SK-N-MC (cell line): ENCODE data around the gene MPP4.

Experiments
- EZH2 ChIP-seq: fragments of 200-600 bp; sonication (generic); IDR thresholded peaks from one replicate; pipeline ENCODE4 v1.6.1; 2017; ENCODE audit warnings: antibody characterized with exemption
- FOXP2 ChIP-seq: optimal IDR thresholded peaks from 2 replicates; pipeline ENCODE3; 2011; ENCODE audit warnings: mild to moderate bottlenecking, moderate library complexity; ENCODE audit not compliant: insufficient read depth; ENCODE audit errors: extremely low read length, control extremely low read depth
- POLR2AphosphoS5 ChIP-seq: IDR thresholded peaks from 2 replicates; pipeline ENCODE4 v1.6.1; 2012; ENCODE audit warnings: mild to moderate bottlenecking, low read depth, low read length, borderline replicate concordance

- no peak for TF ChIP-seq POLR2AphosphoS5
- no peak for TF ChIP-seq EZH2
- TF ChIP-seq FOXP2 = no peak
Observed at GRCh38 chr2:201673546-201673945, 24.9 kb downstream of the MPP4 start.
